HG03457 (cell line): Measurements from ENCODE around the gene KAZALD1.
A peak's percentile ranks its signal among the peaks of the same experiment; 100 is the strongest.

ENCODE experiments used
- ATAC-seq: cut with Tn5 transposase; IDR thresholded peaks from one replicate; pipeline ENCODE4 v1.9.1; 2021; ENCODE audit warnings: moderate number of reproducible peaks; ENCODE audit not compliant: unreplicated experiment

The KAZALD1 gene

GRCh38 chr10:101091546-101092290 is 29.9 kb downstream of the KAZALD1 start:
- no peak for ATAC-seq

- ATAC-seq, result no peak
These were observed 31.1 kb downstream of the KAZALD1 start for GRCh38 chr10:101092881-101093354.

GRCh38 chr10:101094121-101094879 is 32.5 kb downstream of the KAZALD1 start:
- no peak for ATAC-seq

GRCh38 chr10:101095004-101095403 is 33.2 kb downstream of the KAZALD1 start:
- ATAC-seq, result no peak

- peak; percentile 64 for ATAC-seq
These were observed 33.9 kb downstream of the KAZALD1 start for GRCh38 chr10:101095550-101096213.

GRCh38 chr10:101096378-101096777 is 34.6 kb downstream of the KAZALD1 start:
- ATAC-seq, result no peak

- no peak for ATAC-seq
These were observed 36.1 kb downstream of the KAZALD1 start for GRCh38 chr10:101097881-101098280.

- no peak for ATAC-seq
These were observed 38.1 kb downstream of the KAZALD1 start for GRCh38 chr10:101099901-101100300.

GRCh38 chr10:101101372-101101881 is 39.6 kb downstream of the KAZALD1 start:
- ATAC-seq, result no peak

- ATAC-seq, result no peak
These were observed 41.6 kb downstream of the KAZALD1 start for GRCh38 chr10:101103430-101103829.

GRCh38 chr10:101106351-101106750 is 44.6 kb downstream of the KAZALD1 start:
- ATAC-seq, result no peak

GRCh38 chr10:101107771-101108170 is 46.0 kb downstream of the KAZALD1 start:
- ATAC-seq, result no peak

GRCh38 chr10:101110856-101111523 is 49.2 kb downstream of the KAZALD1 start:
- no peak for ATAC-seq

- ATAC-seq, result no peak
These were observed 49.8 kb downstream of the KAZALD1 start for GRCh38 chr10:101111547-101111946.

GRCh38 chr10:101112799-101113594 is 51.2 kb downstream of the KAZALD1 start:
- no peak for ATAC-seq

- ATAC-seq, result no peak
These were observed 52.2 kb downstream of the KAZALD1 start for GRCh38 chr10:101113890-101114403.

GRCh38 chr10:101114646-101115045 is 52.9 kb downstream of the KAZALD1 start:
- no peak for ATAC-seq
